Ishikawa (cell line): Measurements from ENCODE around the gene PIGX.

Experiments used
- CREB1 ChIP-seq: IDR thresholded peaks from 2 replicates; pipeline ENCODE4 v1.6.1; 2012; ENCODE audit warnings: low read depth
- EGR1 ChIP-seq: IDR thresholded peaks from 2 replicates; pipeline ENCODE4 v1.6.1; 2012
- EP300 ChIP-seq: IDR thresholded peaks from 2 replicates; pipeline ENCODE4 v1.6.1; 2012; ENCODE audit warnings: borderline replicate concordance
- NFIC ChIP-seq: IDR thresholded peaks from 2 replicates; pipeline ENCODE4 v1.6.1; 2012
- RAD21 ChIP-seq: IDR thresholded peaks from 2 replicates; pipeline ENCODE4 v1.6.1; 2012; ENCODE audit warnings: low read depth
- REST ChIP-seq: IDR thresholded peaks from 2 replicates; pipeline ENCODE4 v1.6.1; 2012; ENCODE audit warnings: low read depth, mild to moderate bottlenecking
- TAF1 ChIP-seq: IDR thresholded peaks from 2 replicates; pipeline ENCODE4 v1.6.1; 2012; ENCODE audit warnings: low read depth, mild to moderate bottlenecking
- TCF12 ChIP-seq: IDR thresholded peaks from 2 replicates; pipeline ENCODE4 v1.6.1; 2012; ENCODE audit warnings: low read depth
- TEAD4 ChIP-seq: IDR thresholded peaks from 2 replicates; pipeline ENCODE4 v1.6.1; 2012
- USF1 ChIP-seq: IDR thresholded peaks from 2 replicates; pipeline ENCODE4 v1.6.1; 2012
- YY1 ChIP-seq: IDR thresholded peaks from 2 replicates; pipeline ENCODE4 v1.6.1; 2012; ENCODE audit warnings: low read depth
- ZBTB7A ChIP-seq: IDR thresholded peaks from 2 replicates; pipeline ENCODE4 v1.6.1; 2012; ENCODE audit warnings: low read depth
- TF ChIP-seq, protein P1 (sequence below): IDR thresholded peaks from 2 replicates; pipeline ENCODE4 v1.6.1; 2012

DNA sequence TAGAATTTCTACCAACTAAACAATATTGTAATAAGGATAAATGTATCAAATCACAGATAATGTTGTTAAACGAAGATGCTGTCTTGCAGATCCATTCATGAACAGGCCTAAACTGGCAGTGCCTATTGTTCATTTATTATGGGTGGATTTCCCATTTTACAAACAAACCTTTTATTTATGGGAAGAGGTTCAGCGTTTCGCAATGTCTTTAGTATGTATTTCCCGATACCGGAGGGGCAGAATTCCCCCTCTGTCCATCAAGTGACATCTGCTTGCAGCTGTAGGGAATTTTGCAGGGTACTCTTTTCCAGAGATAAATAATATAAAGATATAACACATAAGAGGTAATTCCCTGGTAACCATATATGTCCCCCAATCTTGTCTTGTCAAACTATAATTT, 5.8 kb upstream of the PIGX start:
- TF ChIP-seq EP300 (no peak), TAF1 (no peak), CREB1 (no peak), NFIC (no peak), EGR1 (no peak), RAD21 (no peak), ZBTB7A (no peak), USF1 (no peak), YY1 (no peak), TCF12 (no peak), REST (no peak), TEAD4 (no peak)
- TF ChIP-seq, protein P1, sequence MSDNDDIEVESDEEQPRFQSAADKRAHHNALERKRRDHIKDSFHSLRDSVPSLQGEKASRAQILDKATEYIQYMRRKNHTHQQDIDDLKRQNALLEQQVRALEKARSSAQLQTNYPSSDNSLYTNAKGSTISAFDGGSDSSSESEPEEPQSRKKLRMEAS: no peak
